ENCODE results near the gene SMR3A.

The SMR3A gene

GRCh38 chr4:70405765-70406164, 45.2 kb downstream of the SMR3A start:
- Histone ChIP-seq H3K36me3 (ENCODE audit: control insufficient read depth in 2 of 2, insufficient read depth in 1 of 2, low read length in 2 of 2) (no peaks in the 10 kb centered on the region), H3K9me3 (ENCODE audit: control insufficient read depth, insufficient read depth, low read depth, low read length) (no peaks in the 10 kb centered on the region), H3K4me1 (ENCODE audit: control insufficient read depth, insufficient read depth, low read length) (no peaks in the 10 kb centered on the region), H3K27ac (ENCODE audit: extremely low read depth, low read depth, low read length) (no peak overlapping the region), H3K4me3 (ENCODE audit: low read depth, low read length) (no peak overlapping the region)
- CTCF ChIA-PET, result no interaction called here
- no peak for TF ChIP-seq ELK4 (IDR thresholded peaks at IDR 0.05; ENCODE audit: borderline replicate concordance, low read depth, low read length)
- TF ChIP-seq ZBTB1 (tag by site-specific recombination; IDR thresholded peaks at IDR 0.05), result no peak
- no peak for TF ChIP-seq KLF8 (tag by site-specific recombination; IDR thresholded peaks at IDR 0.05)
- TF ChIP-seq ZNF175 (tag by site-specific recombination; IDR thresholded peaks at IDR 0.05), result no peak
- TF ChIP-seq ZNF214 (tag by site-specific recombination; IDR thresholded peaks at IDR 0.05; ENCODE audit: borderline replicate concordance), result no peak
- TF ChIP-seq ZNF280C (tag by site-specific recombination; IDR thresholded peaks at IDR 0.05), result no peak
- POLR2A ChIA-PET, result no interaction called here

All from HEK293 (cell line).